Measurements from ENCODE around the gene KRT4.
"Not testable (repeated sequence)": the region's sequence is repeated elsewhere in the genome, so short reads cannot be mapped to it uniquely, and the experiment has no call there.

- not testable (repeated sequence) for TF ChIP-seq REST (IDR thresholded peaks at IDR 0.05; ENCODE audit: unreplicated experiment); POLR2AphosphoS5 (IDR thresholded peaks at IDR 0.05; ENCODE audit: low read depth); STAT1 (IDR thresholded peaks at IDR 0.05; ENCODE audit: unreplicated experiment); CTCF (conservative IDR thresholded peaks at IDR 0.05; ENCODE audit: low read depth in 2 of 2); EZH2 (IDR thresholded peaks at IDR 0.05; ENCODE audit: low read depth, unreplicated experiment); ZNF331 (CRISPR knock-in tag; IDR thresholded peaks at IDR 0.05; ENCODE audit: low read depth); NANOG (IDR thresholded peaks at IDR 0.05; ENCODE audit: borderline replicate concordance); ETS1 (IDR thresholded peaks at IDR 0.05); JUNB (IDR thresholded peaks at IDR 0.05; ENCODE audit: unreplicated experiment); CREB1 (CRISPR knock-in tag; IDR thresholded peaks at IDR 0.05; ENCODE audit: low read depth); EZH2phosphoT487 (IDR thresholded peaks at IDR 0.05; ENCODE audit: unreplicated experiment); ZNF114 (CRISPR knock-in tag; IDR thresholded peaks at IDR 0.05); ZNF462 (CRISPR knock-in tag; IDR thresholded peaks at IDR 0.05)
These were observed 42.2 kb upstream of the KRT4 start for GRCh38 chr12:52856077-52856476.
